Keratinocyte (primary cell): ENCODE measurements around the gene CWC27. TPM values are rescaled to one million over a fixed set of nuclear protein-coding genes. Genes with fewer than 3 reads are reported as not detected.

Experiments
- DNase-seq: peaks from one replicate; pipeline ENCODE4 v3.0.0-alpha.2; 2011; ENCODE audit warnings: low read depth, missing footprints, low spot score
- FAIRE-seq: peaks from 2 replicates; lab custom pipeline; 2011; peaks lifted over from hg19 to GRCh38; lab: Jason Lieb, UNC
- H2AFZ ChIP-seq: 2 replicates; pipeline ENCODE4 v1.6.0; 2012; ENCODE audit warnings: low read length, control low read depth, inconsistent platforms; ENCODE audit not compliant: control insufficient read depth
- H3K27ac ChIP-seq: 2 replicates; pipeline ENCODE4 v1.5.1; 2011; ENCODE audit warnings: low read length; ENCODE audit not compliant: control insufficient read depth, insufficient read depth
- H3K27me3 ChIP-seq: 3 replicates; pipeline ENCODE4 v1.6.0; 2011; ENCODE audit warnings: low read length; ENCODE audit not compliant: control insufficient read depth, insufficient read depth; ENCODE audit errors: extremely low read depth
- H3K36me3 ChIP-seq, 2 experiments: 2 replicates in 1 of 2; 3 replicates in 1 of 2; pipeline ENCODE4 v1.5.1; 2011; ENCODE audit warnings: low read length in 2 of 2, mild to moderate bottlenecking in 1 of 2; ENCODE audit not compliant: control insufficient read depth in 2 of 2, insufficient read depth in 2 of 2; ENCODE audit errors: extremely low read depth in 1 of 2
- H3K4me1 ChIP-seq: 3 replicates; pipeline ENCODE4 v1.5.1; 2011; ENCODE audit warnings: low read length; ENCODE audit not compliant: control insufficient read depth, insufficient read depth; ENCODE audit errors: extremely low read depth
- H3K4me2 ChIP-seq: 3 replicates; pipeline ENCODE4 v1.6.0; 2011; ENCODE audit warnings: low read depth, low read length; ENCODE audit not compliant: control insufficient read depth, insufficient read depth; ENCODE audit errors: extremely low read depth
- H3K4me3 ChIP-seq, 3 experiments: fragments of 200-600 bp in 1 of 3; sonication (generic) in 1 of 3; 2 replicates in 2 of 3; 3 replicates in 1 of 3; pipeline ENCODE4 v1.5.1; 2011 to 2016; ENCODE audit warnings: low read length in 3 of 3, mild to moderate bottlenecking in 3 of 3, control low read depth in 2 of 3, inconsistent platforms in 1 of 3, low read depth in 1 of 3, mixed read lengths in 1 of 3, mixed run types in 1 of 3, moderate library complexity in 1 of 3; ENCODE audit not compliant: control insufficient read depth in 2 of 3, insufficient read depth in 2 of 3; ENCODE audit errors: extremely low read depth in 1 of 3
- H3K79me2 ChIP-seq: 2 replicates; pipeline ENCODE4 v1.6.0; 2012; ENCODE audit warnings: low read length; ENCODE audit not compliant: control insufficient read depth, insufficient read depth
- H3K9ac ChIP-seq: 3 replicates; pipeline ENCODE4 v1.6.0; 2011; ENCODE audit warnings: low read length; ENCODE audit not compliant: control insufficient read depth, insufficient read depth; ENCODE audit errors: extremely low read depth
- H3K9me1 ChIP-seq: 3 replicates; pipeline ENCODE4 v1.6.0; 2011; ENCODE audit warnings: low read length; ENCODE audit not compliant: control insufficient read depth, insufficient read depth; ENCODE audit errors: extremely low read depth
- H3K9me3 ChIP-seq: 2 replicates; pipeline ENCODE4 v1.5.1; 2012; ENCODE audit warnings: low read depth, low read length; ENCODE audit not compliant: control insufficient read depth
- H4K20me1 ChIP-seq: 3 replicates; pipeline ENCODE4 v1.6.0; 2011; ENCODE audit warnings: low read length; ENCODE audit not compliant: control insufficient read depth, insufficient read depth; ENCODE audit errors: extremely low read depth
- EZH2 ChIP-seq: IDR thresholded peaks from one replicate; pipeline ENCODE4 v1.6.1; 2012; ENCODE audit warnings: inconsistent platforms, mild to moderate bottlenecking, low read length, moderate library complexity
- dilution Hi-C: fragments of 300-500 bp; cut with MboI; formaldehyde crosslinking; loops from one replicate; pipeline ENCODE4 v1.7.0; 2020; ENCODE audit warnings: low sequenced_read_pairs; ENCODE audit not compliant: extremely low pct_ligation_motif_present
- polyA plus RNA-seq, 5 experiments: library from polyadenylated mRNA; depleted of rRNA in 3 of 5; stranded (reverse) in 3 of 5; stranded (forward) in 1 of 5; unstranded in 1 of 5; fragments of >200 nt; gene quantifications; 1 replicate in 1 of 5; 2 replicates in 3 of 5; 3 replicates in 1 of 5; pipeline versions ENCODE4 v1.2.1 to v1.2.3, GENCODE V29; 2011 to 2012; ENCODE audit warnings: missing spikeins in 2 of 5, low read depth in 1 of 5, low replicate concordance in 1 of 5
- TF ChIP-seq, protein P1 (sequence below), 3 experiments: IDR thresholded peaks in 1 of 3; conservative IDR thresholded peaks in 1 of 3; optimal IDR thresholded peaks in 1 of 3; 2 replicates in 2 of 3; 3 replicates in 1 of 3; pipeline versions ENCODE3 to v1.5.1; 2011; ENCODE audit warnings: low read length in 3 of 3, mild to moderate bottlenecking in 3 of 3, moderate library complexity in 2 of 3, control low read depth in 1 of 3, inconsistent platforms in 1 of 3; ENCODE audit not compliant: insufficient read depth in 2 of 3; ENCODE audit errors: extremely low read depth in 1 of 3

CWC27 gene
- polyA plus RNA-seq, 1 donor (not counting 4 experiments of a cell fraction or from before 2014, with no cell fraction given) = 31.8 TPM

DNA sequence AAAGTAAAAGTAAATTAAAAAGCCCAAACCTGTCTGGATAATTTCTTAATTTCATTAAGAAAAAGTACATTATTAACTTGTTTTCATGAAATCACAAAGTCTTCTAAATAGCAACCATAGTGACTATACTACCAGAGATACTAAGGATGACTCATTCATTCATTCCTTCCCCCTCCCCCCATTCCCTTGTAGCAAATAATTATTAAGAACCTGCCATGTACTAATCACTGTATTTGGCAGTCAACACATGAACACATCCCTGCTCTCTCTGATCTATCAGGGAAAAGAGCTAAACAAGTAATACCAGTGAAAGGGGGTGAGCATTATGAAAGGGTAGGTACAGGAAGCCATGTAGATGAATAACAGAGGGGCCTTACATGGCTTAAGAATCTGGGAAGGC, 203.9 kb downstream of the CWC27 start:
- Histone ChIP-seq H3K27me3 (no peaks in the 10 kb centered on the region), H3K4me2 (no peak overlapping the region), H2AFZ (no peak overlapping the region), H3K9ac (no peak overlapping the region), H4K20me1 (no peaks in the 10 kb centered on the region), H3K27ac (no peak overlapping the region), H3K36me3 (no peaks in the 10 kb centered on the region), H3K79me2 (no peaks in the 10 kb centered on the region), H3K9me3 (no peaks in the 10 kb centered on the region), H3K9me1 (no peaks in the 10 kb centered on the region), H3K4me1 (no peaks in the 10 kb centered on the region), H3K4me3 (no peak overlapping the region)
- DNase-seq (no peak), FAIRE-seq (no peak)
- TF ChIP-seq, protein P1, sequence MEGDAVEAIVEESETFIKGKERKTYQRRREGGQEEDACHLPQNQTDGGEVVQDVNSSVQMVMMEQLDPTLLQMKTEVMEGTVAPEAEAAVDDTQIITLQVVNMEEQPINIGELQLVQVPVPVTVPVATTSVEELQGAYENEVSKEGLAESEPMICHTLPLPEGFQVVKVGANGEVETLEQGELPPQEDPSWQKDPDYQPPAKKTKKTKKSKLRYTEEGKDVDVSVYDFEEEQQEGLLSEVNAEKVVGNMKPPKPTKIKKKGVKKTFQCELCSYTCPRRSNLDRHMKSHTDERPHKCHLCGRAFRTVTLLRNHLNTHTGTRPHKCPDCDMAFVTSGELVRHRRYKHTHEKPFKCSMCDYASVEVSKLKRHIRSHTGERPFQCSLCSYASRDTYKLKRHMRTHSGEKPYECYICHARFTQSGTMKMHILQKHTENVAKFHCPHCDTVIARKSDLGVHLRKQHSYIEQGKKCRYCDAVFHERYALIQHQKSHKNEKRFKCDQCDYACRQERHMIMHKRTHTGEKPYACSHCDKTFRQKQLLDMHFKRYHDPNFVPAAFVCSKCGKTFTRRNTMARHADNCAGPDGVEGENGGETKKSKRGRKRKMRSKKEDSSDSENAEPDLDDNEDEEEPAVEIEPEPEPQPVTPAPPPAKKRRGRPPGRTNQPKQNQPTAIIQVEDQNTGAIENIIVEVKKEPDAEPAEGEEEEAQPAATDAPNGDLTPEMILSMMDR (optimal IDR thresholded peaks at IDR 0.05 in 1 of 3, IDR thresholded peaks at IDR 0.05 in 1 of 3, conservative IDR thresholded peaks at IDR 0.05 in 1 of 3; ENCODE audit: extremely low read depth in 1 of 3, insufficient read depth in 2 of 3, low read length in 3 of 3) = no peak
- no peak for TF ChIP-seq EZH2
- dilution Hi-C loops = no loop called here

DNA sequence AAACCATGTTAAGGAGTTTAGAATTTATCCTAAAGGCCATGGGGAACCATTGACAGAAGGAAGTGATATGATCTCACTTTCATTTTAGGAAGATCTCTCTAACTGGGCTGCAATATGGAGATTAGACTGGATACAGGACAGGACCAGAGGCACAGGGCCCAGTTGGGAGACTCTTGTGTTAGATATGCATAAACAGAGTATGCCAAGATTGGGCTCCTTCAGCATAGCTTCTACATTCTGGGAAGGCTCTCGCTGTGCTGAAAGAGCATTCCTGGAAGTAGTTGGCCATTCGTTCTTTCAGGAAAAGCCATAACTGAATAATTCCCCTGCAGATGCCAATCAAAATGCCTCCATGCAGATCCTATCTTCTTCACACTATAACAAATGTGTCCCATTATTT, 204.5 kb downstream of the CWC27 start:
- FAIRE-seq (peak; percentile 17), DNase-seq (no peak)
- Histone ChIP-seq H2AFZ (no peak overlapping the region), H3K27ac (no peak overlapping the region), H3K9ac (no peak overlapping the region), H3K4me3 (no peak overlapping the region), H3K4me1 (no peaks in the 10 kb centered on the region), H3K36me3 (no peaks in the 10 kb centered on the region), H4K20me1 (no peaks in the 10 kb centered on the region), H3K9me3 (no peaks in the 10 kb centered on the region), H3K27me3 (no peaks in the 10 kb centered on the region), H3K79me2 (no peaks in the 10 kb centered on the region), H3K9me1 (no peaks in the 10 kb centered on the region), H3K4me2 (no peak overlapping the region)
- dilution Hi-C loops = no loop called here
- TF ChIP-seq, protein P1 (optimal IDR thresholded peaks at IDR 0.05 in 1 of 3, IDR thresholded peaks at IDR 0.05 in 1 of 3, conservative IDR thresholded peaks at IDR 0.05 in 1 of 3; ENCODE audit: extremely low read depth in 1 of 3, insufficient read depth in 2 of 3, low read length in 3 of 3) = no peak
- no peak for TF ChIP-seq EZH2
